Measurements from ENCODE around the gene FIBIN. TPM values are rescaled to one million over a fixed set of nuclear protein-coding genes. Genes with fewer than 3 reads are reported as not detected.

FIBIN gene
- total RNA-seq, 1 experiment from 2014 or later: not detected

- Histone ChIP-seq H4K8ac (replicated peaks; ENCODE audit: insufficient read length, low read depth, low read length) (no peak overlapping the region), H3K23ac (ENCODE audit: insufficient read length, low read depth, low read length) (no peak overlapping the region), H3K23me2 (ENCODE audit: insufficient read length, low read depth, low read length, poor library complexity, severe bottlenecking) (no peaks in the 10 kb centered on the region), H3K4me2 (ENCODE audit: insufficient read depth, insufficient read length, low read length) (no peak overlapping the region), H3K4me1 (ENCODE audit: insufficient read depth, low read length) (no peaks in the 10 kb centered on the region), H3K14ac (ENCODE audit: insufficient read depth, low read length) (no peak overlapping the region), H2AFZ (ENCODE audit: low read length) (no peak overlapping the region), H2BK120ac (ENCODE audit: low read depth, low read length, poor library complexity, severe bottlenecking) (no peak overlapping the region), H2BK15ac (ENCODE audit: low read depth, low read length) (no peak overlapping the region), H4K91ac (ENCODE audit: insufficient read length, low read depth, low read length) (no peak overlapping the region), H3K9me3 (ENCODE audit: control insufficient read depth, low read depth, low read length) (no peaks in the 10 kb centered on the region), H2BK12ac (ENCODE audit: insufficient read length, low read depth, low read length) (no peak overlapping the region), H2BK20ac (ENCODE audit: low read depth, low read length, poor library complexity, severe bottlenecking) (no peak overlapping the region), H3K27me3 (ENCODE audit: insufficient read depth, low read length) (no peaks in the 10 kb centered on the region), H3K18ac (ENCODE audit: insufficient read length, low read depth, low read length) (no peak overlapping the region), H2AK5ac (ENCODE audit: insufficient read length, low read length) (no peak overlapping the region), H3T11ph (ENCODE audit: low read length) (no peak overlapping the region), H3K79me2 (ENCODE audit: insufficient read depth, low read length) (no peaks in the 10 kb centered on the region), H2BK5ac (ENCODE audit: insufficient read length, low read length) (no peak overlapping the region), H3K27ac (ENCODE audit: insufficient read length, low read depth, low read length) (no peak overlapping the region), H4K20me1 (ENCODE audit: control insufficient read depth, insufficient read depth, insufficient read length) (no peaks in the 10 kb centered on the region), H3K56ac (ENCODE audit: insufficient read length, low read depth, low read length) (no peak overlapping the region), H3K4ac (ENCODE audit: low read depth, low read length) (no peak overlapping the region), H4K5ac (ENCODE audit: insufficient read length, low read depth, low read length) (no peak overlapping the region), H3K9ac (ENCODE audit: extremely low read depth, insufficient read length, low read length) (no peak overlapping the region), H3K79me1 (ENCODE audit: insufficient read depth, low read depth, low read length, poor library complexity, severe bottlenecking) (no peaks in the 10 kb centered on the region)
- H3K36me3 Mint-ChIP-seq (ENCODE audit: insufficient read depth in 1 of 3, low read depth in 3 of 3): peaks cover 0 to 2% (median 0%) of the 10 kb centered on the region in 3 experiments; a peak in 2 of 7 replicates
- TF ChIP-seq CTCF (conservative IDR thresholded peaks at IDR 0.05): no peak
- no peak overlapping the region for H3K27ac Mint-ChIP-seq
- H3K9me3 Mint-ChIP-seq: no peaks in the 10 kb centered on the region
- WGBS (ENCODE audit: extremely low coverage, insufficient read length, low lambda C conversion rate): no CpG with 5 or more reads among the region's 2 CpGs
- no peak for DNase-seq
- peaks cover 0 to 6% of the 10 kb centered on the region in 2 experiments; a peak in 1 of 4 replicates for H3K4me1 Mint-ChIP-seq
- no peak overlapping the region for H3K4me3 Mint-ChIP-seq
- H3K27me3 Mint-ChIP-seq (ENCODE audit: low read depth): no peaks in the 10 kb centered on the region
Measured at GRCh38 chr11:26958005-26958701, 35.8 kb upstream of the FIBIN start.
